HEK293T (cell line): ENCODE results near the gene RBM28.

Experiments used
- BHLHE40 ChIP-seq: fragments of 450-650 bp; IDR thresholded peaks from 2 replicates; pipeline ENCODE4 v1.6.1; 2016; ENCODE audit warnings: mild to moderate bottlenecking, moderate library complexity, borderline replicate concordance
- CTBP1 ChIP-seq: fragments of 450-650 bp; IDR thresholded peaks from 2 replicates; pipeline ENCODE4 v1.6.1; 2016; ENCODE audit warnings: borderline replicate concordance
- ELF4 ChIP-seq: fragments of 450-650 bp; IDR thresholded peaks from 2 replicates; pipeline ENCODE4 v1.6.1; 2017; ENCODE audit warnings: antibody characterized with exemption
- FOXA1 ChIP-seq: fragments of 450-650 bp; IDR thresholded peaks from 2 replicates; pipeline ENCODE4 v1.6.1; 2016; ENCODE audit warnings: mild to moderate bottlenecking
- FOXK2 ChIP-seq: fragments of 450-650 bp; IDR thresholded peaks from 2 replicates; pipeline ENCODE4 v1.6.1; 2016; ENCODE audit warnings: mild to moderate bottlenecking
- FOXM1 ChIP-seq: fragments of 450-650 bp; IDR thresholded peaks from 2 replicates; pipeline ENCODE4 v1.6.1; 2017; ENCODE audit warnings: mild to moderate bottlenecking, borderline replicate concordance
- HDGF ChIP-seq: fragments of 450-650 bp; IDR thresholded peaks from 2 replicates; pipeline ENCODE4 v1.6.1; 2017; ENCODE audit warnings: antibody characterized with exemption, borderline replicate concordance
- SP1 ChIP-seq: fragments of 450-650 bp; IDR thresholded peaks from 2 replicates; pipeline ENCODE4 v1.6.1; 2017
- TARDBP ChIP-seq: fragments of 450-650 bp; IDR thresholded peaks from 2 replicates; pipeline ENCODE4 v1.6.1; 2016
- ZNF384 ChIP-seq: fragments of 450-650 bp; IDR thresholded peaks from 2 replicates; pipeline ENCODE4 v1.6.1; 2016
- TF ChIP-seq, protein P1 (sequence below): fragments of 450-650 bp; IDR thresholded peaks from 2 replicates; pipeline ENCODE4 v1.6.1; 2016

DNA sequence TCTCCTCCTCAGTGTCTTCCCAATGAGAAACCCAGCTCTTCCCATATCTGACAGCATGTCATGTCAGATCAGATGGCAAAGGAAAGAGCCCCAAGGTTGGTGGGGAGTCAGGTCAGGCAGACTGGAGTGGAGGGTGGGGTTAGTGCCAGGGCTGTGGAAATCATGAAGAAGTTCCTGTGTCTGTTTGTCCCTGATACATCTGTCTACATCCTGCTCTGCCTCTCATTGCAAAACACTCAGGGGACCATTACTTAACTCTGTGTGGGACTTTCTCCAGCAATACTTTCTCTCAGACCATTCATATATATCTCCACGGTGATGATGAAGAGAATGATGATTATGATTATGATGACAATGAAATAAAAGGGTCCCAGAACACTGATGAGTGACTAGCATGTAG lies 14.5 kb upstream of the RBM28 start:
- TF ChIP-seq FOXM1 (no peak), FOXK2 (no peak), ELF4 (no peak), TARDBP (no peak), BHLHE40 (no peak), SP1 (no peak), ZNF384 (no peak), HDGF (no peak), CTBP1 (no peak), FOXA1 (no peak)
- TF ChIP-seq, protein P1, sequence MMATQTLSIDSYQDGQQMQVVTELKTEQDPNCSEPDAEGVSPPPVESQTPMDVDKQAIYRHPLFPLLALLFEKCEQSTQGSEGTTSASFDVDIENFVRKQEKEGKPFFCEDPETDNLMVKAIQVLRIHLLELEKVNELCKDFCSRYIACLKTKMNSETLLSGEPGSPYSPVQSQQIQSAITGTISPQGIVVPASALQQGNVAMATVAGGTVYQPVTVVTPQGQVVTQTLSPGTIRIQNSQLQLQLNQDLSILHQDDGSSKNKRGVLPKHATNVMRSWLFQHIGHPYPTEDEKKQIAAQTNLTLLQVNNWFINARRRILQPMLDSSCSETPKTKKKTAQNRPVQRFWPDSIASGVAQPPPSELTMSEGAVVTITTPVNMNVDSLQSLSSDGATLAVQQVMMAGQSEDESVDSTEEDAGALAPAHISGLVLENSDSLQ = no peak
